Stimulated activated naive CD8-positive, alpha-beta T cell treated with anti-CD3 and anti-CD28 coated beads, Interleukin-15, Interleukin-2, amounts not matched to agents 100 U/mL and 50 U/mL, for 24 hours (primary cell): Measurements from ENCODE around the gene CBX4.
A peak's percentile ranks its signal among the peaks of the same experiment; 100 is the strongest.
"Not testable (repeated sequence)": the region's sequence is repeated elsewhere in the genome, so short reads cannot be mapped to it uniquely, and the experiment has no call there.

Experiments
- ATAC-seq: fragments of 150-1000 bp; cut with Tn5 transposase; one replicate; pipeline ENCODE4 v1.10.0; 2021
- DNase-seq: peaks from one replicate; pipeline ENCODE4 v3.0.0; 2021

CBX4 gene

GRCh38 chr17:79859676-79860615, 20.7 kb upstream of the CBX4 start:
- DNase-seq (no peak), ATAC-seq (no peak)

GRCh38 chr17:79857095-79857494, 17.9 kb upstream of the CBX4 start:
- ATAC-seq = no peak
- DNase-seq = no peak

- DNase-seq (no peak), ATAC-seq (no peak)
Observed at GRCh38 chr17:79855331-79856124, 16.3 kb upstream of the CBX4 start.

- no peak for ATAC-seq
Observed at GRCh38 chr17:79854080-79855060, 15.1 kb upstream of the CBX4 start.

GRCh38 chr17:79853168-79853567, 13.9 kb upstream of the CBX4 start:
- not testable (repeated sequence) for DNase-seq, ATAC-seq

More at GRCh38 chr17:79854080-79855060, 15.1 kb upstream of the CBX4 start:
- no peak for DNase-seq

- ATAC-seq (peak; percentile 38), DNase-seq (no peak)
Observed at GRCh38 chr17:79852748-79853147, 13.5 kb upstream of the CBX4 start.

GRCh38 chr17:79851461-79851817, 12.2 kb upstream of the CBX4 start:
- no peak for DNase-seq
- ATAC-seq = no peak

- DNase-seq (peak; percentile 24), ATAC-seq (peak; percentile 70)
Observed at GRCh38 chr17:79850571-79851460, 11.6 kb upstream of the CBX4 start.

GRCh38 chr17:79849953-79850352, 10.7 kb upstream of the CBX4 start:
- DNase-seq = no peak
- ATAC-seq = no peak

GRCh38 chr17:79848370-79848766, 9.1 kb upstream of the CBX4 start:
- no peak for DNase-seq
- ATAC-seq = no peak

GRCh38 chr17:79847698-79848369, 8.6 kb upstream of the CBX4 start:
- no peak for DNase-seq
- ATAC-seq = no peak

- DNase-seq = no peak
- ATAC-seq = no peak
Observed at GRCh38 chr17:79845601-79845949, 6.3 kb upstream of the CBX4 start.

GRCh38 chr17:79844869-79845600, 5.8 kb upstream of the CBX4 start:
- DNase-seq (peak; percentile 74), ATAC-seq (peak; percentile 47)

GRCh38 chr17:79843816-79844800, 4.9 kb upstream of the CBX4 start:
- no peak for ATAC-seq
- peak; percentile 18 for DNase-seq

GRCh38 chr17:79843474-79843815, 4.2 kb upstream of the CBX4 start:
- peak; percentile 24 for DNase-seq
- ATAC-seq = no peak

GRCh38 chr17:79842656-79843473, 3.6 kb upstream of the CBX4 start:
- peak; percentile 33 for DNase-seq
- no peak for ATAC-seq

- ATAC-seq (no peak), DNase-seq (peak; percentile 11)
Observed at GRCh38 chr17:79842136-79842655, 3.0 kb upstream of the CBX4 start.
